Left lung (tissue), 10 donors: ENCODE results near the gene TFRC. TPM values are rescaled to one million over a fixed set of nuclear protein-coding genes. Genes with fewer than 3 reads are reported as not detected.
"Not testable (repeated sequence)": the region's sequence is repeated elsewhere in the genome, so short reads cannot be mapped to it uniquely, and the experiment has no call there.

Experiments used
- ATAC-seq: fragments of 200-7000 bp; cut with Tn5 transposase; one replicate; pipeline ENCODE4 v1.9.1; 2020; ENCODE audit warnings: moderate library complexity
- DNase-seq, 4 donors: peaks; one replicate each; pipeline ENCODE4 v3.0.0-alpha.2; 2013 to 2020
- H3K27ac ChIP-seq, 2 donors: fragments of 200-600 bp; sonication (generic) in 1 of 2; one replicate each; pipeline versions ENCODE4 v1.5.0 to v1.8.0; 2020 to 2021
- H3K27me3 ChIP-seq, 2 donors: fragments of 200-600 bp; sonication (generic) in 1 of 2; one replicate each; pipeline versions ENCODE4 v1.5.0 to v1.8.0; 2020 to 2021
- H3K36me3 ChIP-seq, 2 donors: fragments of 200-600 bp; sonication (generic) in 1 of 2; one replicate each; pipeline versions ENCODE4 v1.5.0 to v1.8.0; 2020 to 2021
- H3K4me1 ChIP-seq, 2 donors: fragments of 200-600 bp; one replicate each; pipeline ENCODE4 v1.8.0; 2021
- H3K4me3 ChIP-seq, 2 donors: fragments of 200-600 bp; sonication (generic) in 1 of 2; one replicate each; pipeline versions ENCODE4 v1.5.0 to v1.8.0; 2020 to 2021; ENCODE audit warnings: mild to moderate bottlenecking in 1 of 2
- H3K9me3 ChIP-seq, 2 donors: fragments of 200-600 bp; sonication (generic) in 1 of 2; one replicate each; pipeline versions ENCODE4 v1.5.0 to v1.8.0; 2020 to 2021
- CTCF ChIP-seq, 2 donors: fragments of 200-600 bp; sonication (generic) in 1 of 2; IDR thresholded peaks; one replicate each; pipeline versions ENCODE4 v1.5.0 to v1.8.0; 2021; ENCODE audit warnings: antibody characterized with exemption in 2 of 2
- intact Hi-C, 2 donors: fragments of 100-400 bp; cut with DNase I; formaldehyde crosslinking; loops; one replicate each; pipeline versions ENCODE4 v1.11.2 to v1.14.2; 2022
- polyA plus RNA-seq, 6 donors: library from polyadenylated mRNA; unstranded; fragments of 120-200 nt; gene quantifications; one replicate each; pipeline ENCODE4 v1.2.1, GENCODE V29; 2013; ENCODE audit not compliant: insufficient read length in 6 of 6
- total RNA-seq, 2 donors: library from RNA; stranded (reverse); fragmentation: NEBNext Ultra II Directional; extraction: Animal tissue kit (Norgen Biotek cat#: 25700); gene quantifications; one replicate each; pipeline ENCODE4 v1.2.1, GENCODE V29; 2021
- donor health status: DM: no; HTN: yes; CAD: no.
- donor health status: DM: no; HTN: no; CAD: no.

TFRC gene
- total and polyA plus RNA-seq, 8 donors = 41.4 to 327 (median 47.6) TPM

- no peak for TF ChIP-seq CTCF (IDR thresholded peaks at IDR 0.05)
- no peak for DNase-seq
- peaks cover 0 to 10% of the 10 kb centered on the region in 2 donors for H3K27me3 ChIP-seq
- no peak overlapping the region for H3K4me3 ChIP-seq
- no peaks in the 10 kb centered on the region for H3K4me1 ChIP-seq
- peaks cover 0 to 6% of the 10 kb centered on the region in 2 donors for H3K9me3 ChIP-seq
- intact Hi-C loops = no loop called here
- H3K36me3 ChIP-seq = no peaks in the 10 kb centered on the region
- no peak overlapping the region for H3K27ac ChIP-seq
- ATAC-seq = no peak
Measured at GRCh38 chr3:196009456-196009855, 72.4 kb downstream of the TFRC start.

- no peaks in the 10 kb centered on the region for H3K36me3 ChIP-seq
- intact Hi-C loops = no loop called here
- no peaks in the 10 kb centered on the region for H3K4me1 ChIP-seq
- no peak overlapping the region for H3K27ac ChIP-seq
- no peak for ATAC-seq
- no peak for TF ChIP-seq CTCF (IDR thresholded peaks at IDR 0.05)
- no peak overlapping the region for H3K4me3 ChIP-seq
- no peak for DNase-seq
- H3K9me3 ChIP-seq = peaks cover 0 to 6% of the 10 kb centered on the region in 2 donors
- peaks cover 0 to 10% of the 10 kb centered on the region in 2 donors for H3K27me3 ChIP-seq
Measured at GRCh38 chr3:196008929-196009328, 73.0 kb downstream of the TFRC start.

GRCh38 chr3:196008387-196008786, 73.5 kb downstream of the TFRC start:
- ATAC-seq = no peak
- H3K4me3 ChIP-seq = no peak overlapping the region
- H3K27ac ChIP-seq = no peak overlapping the region
- TF ChIP-seq CTCF (IDR thresholded peaks at IDR 0.05) = no peak
- peaks cover 0 to 10% of the 10 kb centered on the region in 2 donors for H3K27me3 ChIP-seq
- intact Hi-C loops = no loop called here
- no peak for DNase-seq
- H3K9me3 ChIP-seq = peaks cover 0 to 6% of the 10 kb centered on the region in 2 donors
- no peaks in the 10 kb centered on the region for H3K36me3 ChIP-seq
- H3K4me1 ChIP-seq = no peaks in the 10 kb centered on the region

GRCh38 chr3:196007744-196008335, 74.0 kb downstream of the TFRC start:
- DNase-seq (no peak), ATAC-seq (no peak)
- TF ChIP-seq CTCF (IDR thresholded peaks at IDR 0.05) = no peak
- no peaks in the 10 kb centered on the region for H3K4me1 ChIP-seq
- H3K36me3 ChIP-seq = no peaks in the 10 kb centered on the region
- peaks cover 0 to 10% of the 10 kb centered on the region in 2 donors for H3K27me3 ChIP-seq
- H3K9me3 ChIP-seq = peaks cover 0 to 6% of the 10 kb centered on the region in 2 donors
- H3K4me3 ChIP-seq = no peak overlapping the region
- intact Hi-C loops = no loop called here
- H3K27ac ChIP-seq = no peak overlapping the region

- intact Hi-C loops, H3K4me1 ChIP-seq, H3K27ac ChIP-seq, DNase-seq, H3K4me3 ChIP-seq, H3K9me3 ChIP-seq, H3K36me3 ChIP-seq, ATAC-seq: not testable (repeated sequence)
- peaks cover 0 to 10% of the 10 kb centered on the region in 2 donors for H3K27me3 ChIP-seq
Measured at GRCh38 chr3:196005338-196005737, 76.6 kb downstream of the TFRC start.

- H3K4me3 ChIP-seq, ATAC-seq, H3K27ac ChIP-seq, H3K36me3 ChIP-seq, H3K9me3 ChIP-seq, DNase-seq, H3K4me1 ChIP-seq, intact Hi-C loops: not testable (repeated sequence)
- H3K27me3 ChIP-seq = peaks cover 0 to 15% of the 10 kb centered on the region in 2 donors
Measured at GRCh38 chr3:196004359-196005052, 77.4 kb downstream of the TFRC start.
